OCI-LY7 (cell line): ENCODE results near the gene MAML3.

Experiments
- EZH2phosphoT487 ChIP-seq: fragments of 200-600 bp; sonication (generic); IDR thresholded peaks from 2 replicates; pipeline ENCODE4 v1.6.1; 2018; ENCODE audit warnings: low read depth, borderline replicate concordance, mild to moderate bottlenecking, mixed run types, antibody characterized with exemption, low read length, moderate library complexity, mixed read lengths
- TF ChIP-seq, protein P1 (sequence below): fragments of 200-600 bp; sonication (generic); conservative IDR thresholded peaks from 2 replicates; pipeline ENCODE4 v1.5.1; 2014; ENCODE audit warnings: mild to moderate bottlenecking, antibody characterized with exemption, low read length, moderate library complexity, mixed read lengths

DNA sequence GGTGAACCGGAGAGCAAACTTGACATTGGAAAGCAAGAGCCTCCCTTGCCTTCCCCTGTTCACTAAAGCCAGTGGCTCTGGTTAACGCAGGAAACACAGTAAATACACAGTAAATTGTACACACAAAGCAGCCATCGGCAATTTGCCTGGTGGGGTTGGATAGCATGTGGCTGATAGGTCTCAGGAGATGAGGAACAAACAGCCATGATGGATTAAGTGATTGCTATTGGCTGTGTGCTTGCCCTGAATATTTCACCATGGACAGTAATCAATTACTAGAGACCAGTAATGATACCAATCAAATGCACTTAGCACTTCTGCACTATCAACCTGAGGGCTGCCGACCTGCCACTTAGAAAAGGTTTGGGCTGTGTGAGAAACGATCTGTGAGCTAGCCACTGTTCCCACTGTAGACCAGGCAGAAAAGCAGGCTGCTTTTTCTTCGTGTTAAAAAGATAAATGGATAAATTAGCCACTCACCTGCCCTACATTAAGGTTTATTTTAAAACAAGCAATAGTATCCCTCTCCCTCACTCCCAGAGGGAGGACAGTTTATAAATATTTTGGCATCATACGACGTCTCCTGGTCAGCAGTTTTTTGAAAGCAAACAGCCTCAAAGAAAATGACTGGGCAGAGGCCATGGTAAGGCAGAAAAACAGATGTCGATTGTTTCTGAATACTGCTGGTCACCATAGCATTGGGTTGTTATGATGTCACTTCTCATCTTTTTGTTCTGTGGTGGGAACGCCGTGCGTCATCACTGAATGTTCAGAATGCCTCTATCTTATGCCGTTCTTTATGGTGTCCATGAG, 167.1 kb downstream of the MAML3 start:
- TF ChIP-seq, protein P1, sequence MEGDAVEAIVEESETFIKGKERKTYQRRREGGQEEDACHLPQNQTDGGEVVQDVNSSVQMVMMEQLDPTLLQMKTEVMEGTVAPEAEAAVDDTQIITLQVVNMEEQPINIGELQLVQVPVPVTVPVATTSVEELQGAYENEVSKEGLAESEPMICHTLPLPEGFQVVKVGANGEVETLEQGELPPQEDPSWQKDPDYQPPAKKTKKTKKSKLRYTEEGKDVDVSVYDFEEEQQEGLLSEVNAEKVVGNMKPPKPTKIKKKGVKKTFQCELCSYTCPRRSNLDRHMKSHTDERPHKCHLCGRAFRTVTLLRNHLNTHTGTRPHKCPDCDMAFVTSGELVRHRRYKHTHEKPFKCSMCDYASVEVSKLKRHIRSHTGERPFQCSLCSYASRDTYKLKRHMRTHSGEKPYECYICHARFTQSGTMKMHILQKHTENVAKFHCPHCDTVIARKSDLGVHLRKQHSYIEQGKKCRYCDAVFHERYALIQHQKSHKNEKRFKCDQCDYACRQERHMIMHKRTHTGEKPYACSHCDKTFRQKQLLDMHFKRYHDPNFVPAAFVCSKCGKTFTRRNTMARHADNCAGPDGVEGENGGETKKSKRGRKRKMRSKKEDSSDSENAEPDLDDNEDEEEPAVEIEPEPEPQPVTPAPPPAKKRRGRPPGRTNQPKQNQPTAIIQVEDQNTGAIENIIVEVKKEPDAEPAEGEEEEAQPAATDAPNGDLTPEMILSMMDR = no peak
- TF ChIP-seq EZH2phosphoT487 = no peak
